HepG2 (cell line): ENCODE results near the gene PSD. TPM values are rescaled to one million over a fixed set of nuclear protein-coding genes. Genes with fewer than 3 reads are reported as not detected.

Source experiments
- AFF4 ChIP-seq: sonication (generic); formaldehyde crosslinking; IDR thresholded peaks from 2 replicates; pipeline ENCODE4 v1.4.0; 2020; ENCODE audit warnings: missing genetic modification reagents
- ARNTL ChIP-seq: sonication (generic); formaldehyde crosslinking; IDR thresholded peaks from 2 replicates; pipeline ENCODE4 v1.4.0; 2020; ENCODE audit warnings: mild to moderate bottlenecking, missing genetic modification reagents
- DRAP1 ChIP-seq: IDR thresholded peaks from 2 replicates; pipeline ENCODE4 v1.6.1; 2016; ENCODE audit warnings: missing genetic modification reagents, missing compliant biosample characterization
- KAT8 ChIP-seq: IDR thresholded peaks from 2 replicates; pipeline ENCODE4 v1.6.1; 2016; ENCODE audit warnings: missing genetic modification reagents, missing compliant biosample characterization
- KDM5B ChIP-seq: sonication (generic); formaldehyde crosslinking; IDR thresholded peaks from 2 replicates; pipeline ENCODE4 v1.4.0; 2020; ENCODE audit warnings: missing genetic modification reagents, mild to moderate bottlenecking, borderline replicate concordance
- ZBTB4 ChIP-seq: sonication (generic); formaldehyde crosslinking; IDR thresholded peaks from 2 replicates; pipeline ENCODE4 v1.4.0; 2020; ENCODE audit warnings: missing genetic modification reagents, mild to moderate bottlenecking, borderline replicate concordance
- ZNF589 ChIP-seq: sonication (generic); formaldehyde crosslinking; conservative IDR thresholded peaks from 2 replicates; pipeline ENCODE4 v1.8.0; 2022; ENCODE audit warnings: mild to moderate bottlenecking, moderate library complexity, missing genetic modification reagents
- ZNF790 ChIP-seq: sonication (generic); formaldehyde crosslinking; IDR thresholded peaks from 2 replicates; pipeline ENCODE4 v1.8.0; 2022; ENCODE audit warnings: missing genetic modification reagents, mild to moderate bottlenecking, borderline replicate concordance
- ZSCAN31 ChIP-seq: sonication (generic); formaldehyde crosslinking; IDR thresholded peaks from 2 replicates; pipeline ENCODE4 v1.5.0; 2020; ENCODE audit warnings: low read depth, mild to moderate bottlenecking, missing genetic modification reagents
- polyA plus RNA-seq, 8 experiments: library from polyadenylated mRNA; depleted of rRNA in 3 of 8; stranded (reverse) in 7 of 8; unstranded in 1 of 8; fragments of >200 nt; fragmentation: Illumina TruSeq in 4 of 8; extraction: Trizol in 4 of 8; gene quantifications; 2 replicates each; pipeline versions ENCODE4 v1.2.1 to v1.2.3, GENCODE V29; 2011 to 2016; ENCODE audit warnings: low read depth in 4 of 8, missing spikeins in 1 of 8, mixed read lengths in 1 of 8; ENCODE audit not compliant: insufficient read depth in 1 of 8
- total RNA-seq, 5 experiments: library from RNA; depleted of rRNA; stranded (reverse); fragments of >200 nt; fragmentation: Illumina TruSeq; extraction: Trizol; gene quantifications; 2 replicates each; pipeline ENCODE4 v1.2.3, GENCODE V29; 2016; ENCODE audit warnings: low read depth in 1 of 5
- TF ChIP-seq, protein P1 (sequence below): sonication (generic); formaldehyde crosslinking; IDR thresholded peaks from 2 replicates; pipeline ENCODE4 v1.4.0; 2020; ENCODE audit warnings: missing genetic modification reagents
- TF ChIP-seq, protein P2 (sequence below): sonication (generic); formaldehyde crosslinking; IDR thresholded peaks from 2 replicates; pipeline ENCODE4 v1.8.0; 2022; ENCODE audit warnings: mild to moderate bottlenecking, missing genetic modification reagents; ENCODE audit not compliant: insufficient replicate concordance

The PSD gene
- total and polyA plus RNA-seq, 2 of the 13 experiments (the other 11 are each of a cell fraction or from before 2014, with no cell fraction given), result 0.35 to 0.58 TPM

GRCh38 chr10:102461187-102462054, 42.8 kb upstream of the PSD start (continued):
- TF ChIP-seq, protein P1, sequence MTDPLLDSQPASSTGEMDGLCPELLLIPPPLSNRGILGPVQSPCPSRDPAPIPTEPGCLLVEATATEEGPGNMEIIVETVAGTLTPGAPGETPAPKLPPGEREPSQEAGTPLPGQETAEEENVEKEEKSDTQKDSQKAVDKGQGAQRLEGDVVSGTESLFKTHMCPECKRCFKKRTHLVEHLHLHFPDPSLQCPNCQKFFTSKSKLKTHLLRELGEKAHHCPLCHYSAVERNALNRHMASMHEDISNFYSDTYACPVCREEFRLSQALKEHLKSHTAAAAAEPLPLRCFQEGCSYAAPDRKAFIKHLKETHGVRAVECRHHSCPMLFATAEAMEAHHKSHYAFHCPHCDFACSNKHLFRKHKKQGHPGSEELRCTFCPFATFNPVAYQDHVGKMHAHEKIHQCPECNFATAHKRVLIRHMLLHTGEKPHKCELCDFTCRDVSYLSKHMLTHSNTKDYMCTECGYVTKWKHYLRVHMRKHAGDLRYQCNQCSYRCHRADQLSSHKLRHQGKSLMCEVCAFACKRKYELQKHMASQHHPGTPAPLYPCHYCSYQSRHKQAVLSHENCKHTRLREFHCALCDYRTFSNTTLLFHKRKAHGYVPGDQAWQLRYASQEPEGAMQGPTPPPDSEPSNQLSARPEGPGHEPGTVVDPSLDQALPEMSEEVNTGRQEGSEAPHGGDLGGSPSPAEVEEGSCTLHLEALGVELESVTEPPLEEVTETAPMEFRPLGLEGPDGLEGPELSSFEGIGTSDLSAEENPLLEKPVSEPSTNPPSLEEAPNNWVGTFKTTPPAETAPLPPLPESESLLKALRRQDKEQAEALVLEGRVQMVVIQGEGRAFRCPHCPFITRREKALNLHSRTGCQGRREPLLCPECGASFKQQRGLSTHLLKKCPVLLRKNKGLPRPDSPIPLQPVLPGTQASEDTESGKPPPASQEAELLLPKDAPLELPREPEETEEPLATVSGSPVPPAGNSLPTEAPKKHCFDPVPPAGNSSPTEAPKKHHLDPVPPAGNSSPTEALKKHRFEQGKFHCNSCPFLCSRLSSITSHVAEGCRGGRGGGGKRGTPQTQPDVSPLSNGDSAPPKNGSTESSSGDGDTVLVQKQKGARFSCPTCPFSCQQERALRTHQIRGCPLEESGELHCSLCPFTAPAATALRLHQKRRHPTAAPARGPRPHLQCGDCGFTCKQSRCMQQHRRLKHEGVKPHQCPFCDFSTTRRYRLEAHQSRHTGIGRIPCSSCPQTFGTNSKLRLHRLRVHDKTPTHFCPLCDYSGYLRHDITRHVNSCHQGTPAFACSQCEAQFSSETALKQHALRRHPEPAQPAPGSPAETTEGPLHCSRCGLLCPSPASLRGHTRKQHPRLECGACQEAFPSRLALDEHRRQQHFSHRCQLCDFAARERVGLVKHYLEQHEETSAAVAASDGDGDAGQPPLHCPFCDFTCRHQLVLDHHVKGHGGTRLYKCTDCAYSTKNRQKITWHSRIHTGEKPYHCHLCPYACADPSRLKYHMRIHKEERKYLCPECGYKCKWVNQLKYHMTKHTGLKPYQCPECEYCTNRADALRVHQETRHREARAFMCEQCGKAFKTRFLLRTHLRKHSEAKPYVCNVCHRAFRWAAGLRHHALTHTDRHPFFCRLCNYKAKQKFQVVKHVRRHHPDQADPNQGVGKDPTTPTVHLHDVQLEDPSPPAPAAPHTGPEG (CRISPR knock-in tag), result 0 out of 2 replicates have a peak, but pooled peaks have one; percentile 17
- TF ChIP-seq, protein P2, sequence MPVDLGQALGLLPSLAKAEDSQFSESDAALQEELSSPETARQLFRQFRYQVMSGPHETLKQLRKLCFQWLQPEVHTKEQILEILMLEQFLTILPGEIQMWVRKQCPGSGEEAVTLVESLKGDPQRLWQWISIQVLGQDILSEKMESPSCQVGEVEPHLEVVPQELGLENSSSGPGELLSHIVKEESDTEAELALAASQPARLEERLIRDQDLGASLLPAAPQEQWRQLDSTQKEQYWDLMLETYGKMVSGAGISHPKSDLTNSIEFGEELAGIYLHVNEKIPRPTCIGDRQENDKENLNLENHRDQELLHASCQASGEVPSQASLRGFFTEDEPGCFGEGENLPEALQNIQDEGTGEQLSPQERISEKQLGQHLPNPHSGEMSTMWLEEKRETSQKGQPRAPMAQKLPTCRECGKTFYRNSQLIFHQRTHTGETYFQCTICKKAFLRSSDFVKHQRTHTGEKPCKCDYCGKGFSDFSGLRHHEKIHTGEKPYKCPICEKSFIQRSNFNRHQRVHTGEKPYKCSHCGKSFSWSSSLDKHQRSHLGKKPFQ (CRISPR knock-in tag), result peak; percentile 37
- TF ChIP-seq ZBTB4 (CRISPR knock-in tag) (no peak), ZSCAN31 (CRISPR knock-in tag) (peak; percentile 17; the same call in 1 of the 2 replicates), ARNTL (CRISPR knock-in tag) (peak; percentile 62), DRAP1 (CRISPR knock-in tag) (peak; percentile 54; the same call in 1 of the 2 replicates), ZNF589 (CRISPR knock-in tag) (no peak), ZNF790 (CRISPR knock-in tag) (no peak), KDM5B (peak; percentile 39; the same call in 1 of the 2 replicates), AFF4 (CRISPR knock-in tag) (no peak), KAT8 (CRISPR knock-in tag) (peak; percentile 87)
